H1 (cell line): Measurements from ENCODE around the gene GPM6B. TPM values are rescaled to one million over a fixed set of nuclear protein-coding genes. Genes with fewer than 3 reads are reported as not detected.

Experiments
- CTCF ChIA-PET: fragments of 300-600 bp; sonication (Branson Sonifier 250); formaldehyde crosslinking; loops from one replicate; lab custom pipeline; 2021; ENCODE audit not compliant: partially characterized antibody; lab: Charles Lee
- POLR2A ChIA-PET: fragments of 300-600 bp; sonication (Branson Sonifier 250); formaldehyde crosslinking; loops from one replicate; lab custom pipeline; 2021; ENCODE audit warnings: inconsistent platforms; ENCODE audit not compliant: partially characterized antibody; lab: Charles Lee
- DNase-seq, 2 experiments: peaks; one replicate each; pipeline versions ENCODE4 v3.0.0 to v3.0.0-alpha.2; 2010 to 2022; ENCODE audit warnings: low spot score in 2 of 2, low read depth in 1 of 2, mixed read lengths in 1 of 2
- FAIRE-seq: peaks from 2 replicates; lab custom pipeline; 2011; peaks lifted over from hg19 to GRCh38; lab: Jason Lieb, UNC
- H2AFZ ChIP-seq: 2 replicates; pipeline ENCODE4 v1.8.1; 2012; ENCODE audit warnings: low read length, inconsistent platforms
- H2AK5ac ChIP-seq: 2 replicates; pipeline ENCODE4 v1.6.1; 2013; ENCODE audit warnings: low read depth, low read length
- H2BK120ac ChIP-seq: replicated peaks from 2 replicates; pipeline ENCODE3; 2013; ENCODE audit warnings: low read depth, low read length, inconsistent platforms
- H2BK12ac ChIP-seq: 2 replicates; pipeline ENCODE4 v1.6.1; 2013; ENCODE audit warnings: low read depth, low read length
- H2BK15ac ChIP-seq: 2 replicates; pipeline ENCODE4 v1.6.1; 2013; ENCODE audit warnings: low read length
- H2BK20ac ChIP-seq: 2 replicates; pipeline ENCODE4 v1.6.1; 2013; ENCODE audit warnings: low read length
- H2BK5ac ChIP-seq: 2 replicates; pipeline ENCODE4 v1.6.1; 2013; ENCODE audit warnings: low read depth, low read length
- H3K14ac ChIP-seq: 2 replicates; pipeline ENCODE4 v1.6.1; 2013; ENCODE audit warnings: inconsistent platforms; ENCODE audit not compliant: insufficient read length
- H3K18ac ChIP-seq: 2 replicates; pipeline ENCODE4 v1.6.1; 2013; ENCODE audit warnings: low read length; ENCODE audit errors: extremely low read depth
- H3K23ac ChIP-seq: 2 replicates; pipeline ENCODE4 v1.6.1; 2013; ENCODE audit warnings: inconsistent platforms; ENCODE audit not compliant: insufficient read length
- H3K23me2 ChIP-seq: 2 replicates; pipeline ENCODE4 v1.6.1; 2013; ENCODE audit warnings: low read depth, low read length
- H3K27ac ChIP-seq: 2 replicates; pipeline ENCODE4 v1.6.1; 2011; ENCODE audit warnings: low read depth, low read length, inconsistent platforms
- H3K27me3 ChIP-seq, 4 experiments: replicated peaks in 1 of 4; 1 replicate in 1 of 4; 2 replicates in 3 of 4; pipeline versions ENCODE4 v1.6.1 to v1.8.1; 2011 to 2013; ENCODE audit warnings: low read length in 3 of 4, mild to moderate bottlenecking in 3 of 4, inconsistent platforms in 2 of 4, mixed read lengths in 2 of 4, moderate library complexity in 1 of 4; ENCODE audit not compliant: control insufficient read depth in 3 of 4, insufficient read depth in 3 of 4; ENCODE audit errors: extremely low read depth in 1 of 4
- H3K36me3 ChIP-seq, 4 experiments: 2 replicates each; pipeline versions ENCODE4 v1.6.1 to v1.8.1; 2011 to 2013; ENCODE audit warnings: mild to moderate bottlenecking in 4 of 4, low read length in 3 of 4, moderate library complexity in 2 of 4, control low read depth in 1 of 4, inconsistent platforms in 1 of 4; ENCODE audit not compliant: insufficient read depth in 4 of 4, control insufficient read depth in 2 of 4
- H3K4ac ChIP-seq: replicated peaks from 2 replicates; pipeline ENCODE3; 2013; ENCODE audit warnings: low read length, low read depth, mixed read lengths, inconsistent platforms; ENCODE audit not compliant: insufficient read length
- H3K4me1 ChIP-seq, 4 experiments: replicated peaks in 1 of 4; 1 replicate in 1 of 4; 2 replicates in 3 of 4; pipeline versions ENCODE4 v1.6.1 to v1.8.1; 2011 to 2013; ENCODE audit warnings: low read length in 3 of 4, inconsistent platforms in 2 of 4, mixed read lengths in 1 of 4; ENCODE audit not compliant: insufficient read depth in 4 of 4, control insufficient read depth in 3 of 4
- H3K4me2 ChIP-seq, 2 experiments: 2 replicates each; pipeline versions ENCODE4 v1.6.1 to v1.8.1; 2011 to 2013; ENCODE audit warnings: low read depth in 2 of 2, low read length in 2 of 2, control low read depth in 1 of 2, inconsistent platforms in 1 of 2, mild to moderate bottlenecking in 1 of 2; ENCODE audit not compliant: insufficient read depth in 1 of 2
- H3K4me3 ChIP-seq, 4 experiments: fragments of 200-600, 300-600 bp in 1 of 4; sonication (generic), shearing (Covaris generic), sonication (Bioruptor Twin) in 1 of 4; 2 replicates each; pipeline versions ENCODE4 v1.5.1 to v1.8.1; 2011 to 2016; ENCODE audit warnings: low read length in 4 of 4, low read depth in 3 of 4, control low read depth in 2 of 4, inconsistent platforms in 2 of 4, mild to moderate bottlenecking in 2 of 4, mixed read lengths in 1 of 4, moderate library complexity in 1 of 4; ENCODE audit not compliant: insufficient read depth in 2 of 4; ENCODE audit errors: extremely low read depth in 1 of 4
- H3K56ac ChIP-seq: replicated peaks from 2 replicates; pipeline ENCODE3; 2013; ENCODE audit warnings: low read depth, mild to moderate bottlenecking, mixed read lengths, low read length, inconsistent platforms; ENCODE audit not compliant: insufficient read length
- H3K79me1 ChIP-seq: 2 replicates; pipeline ENCODE4 v1.6.1; 2013; ENCODE audit warnings: low read depth, low read length, control low read depth
- H3K79me2 ChIP-seq, 2 experiments: 2 replicates each; pipeline versions ENCODE4 v1.6.1 to v1.8.1; 2012 to 2013; ENCODE audit warnings: low read length in 2 of 2, mild to moderate bottlenecking in 2 of 2, inconsistent platforms in 1 of 2; ENCODE audit not compliant: insufficient read depth in 2 of 2, control insufficient read depth in 1 of 2
- H3K9ac ChIP-seq, 4 experiments: replicated peaks in 1 of 4; 1 replicate in 1 of 4; 2 replicates in 3 of 4; pipeline versions ENCODE4 v1.6.1 to v1.8.1; 2011 to 2013; ENCODE audit warnings: low read depth in 3 of 4, low read length in 3 of 4, control low read depth in 2 of 4, mild to moderate bottlenecking in 2 of 4, moderate library complexity in 2 of 4, inconsistent platforms in 1 of 4; ENCODE audit errors: extremely low read depth in 1 of 4
- H3K9me3 ChIP-seq, 2 experiments: 2 replicates each; pipeline versions ENCODE4 v1.6.1 to v1.8.1; 2012 to 2013; ENCODE audit warnings: mild to moderate bottlenecking in 2 of 2, moderate library complexity in 2 of 2, control low read depth in 1 of 2, inconsistent platforms in 1 of 2, low read depth in 1 of 2, low read length in 1 of 2, mixed read lengths in 1 of 2; ENCODE audit not compliant: insufficient read depth in 2 of 2
- H4K20me1 ChIP-seq, 2 experiments: replicated peaks in 1 of 2; 2 replicates each; pipeline versions ENCODE3 to v1.8.1; 2011 to 2013; ENCODE audit warnings: inconsistent platforms in 2 of 2, low read length in 2 of 2, mild to moderate bottlenecking in 1 of 2; ENCODE audit not compliant: insufficient read depth in 2 of 2, control insufficient read depth in 1 of 2
- H4K5ac ChIP-seq: 2 replicates; pipeline ENCODE4 v1.6.1; 2013; ENCODE audit warnings: low read length, low read depth, mixed read lengths, inconsistent platforms; ENCODE audit not compliant: insufficient read length
- H4K8ac ChIP-seq: 2 replicates; pipeline ENCODE4 v1.8.0; 2013; ENCODE audit warnings: mild to moderate bottlenecking, moderate library complexity, low read length, inconsistent platforms; ENCODE audit not compliant: insufficient read depth; ENCODE audit errors: extremely low read depth
- H4K91ac ChIP-seq: replicated peaks from 2 replicates; pipeline ENCODE3; 2013; ENCODE audit warnings: low read length, mixed read lengths, inconsistent platforms; ENCODE audit not compliant: insufficient read length
- CBX5 ChIP-seq: fragments of 300-800, 300-1000 bp; sonication (generic); IDR thresholded peaks from 2 replicates; pipeline ENCODE4 v1.7.1; 2016; ENCODE audit warnings: antibody characterized with exemption, low read length, low read depth
- CHD2 ChIP-seq: IDR thresholded peaks from 2 replicates; pipeline ENCODE4 v1.6.1; 2012; ENCODE audit warnings: low read length, improper control_type of control experiment
- EP300 ChIP-seq, 2 experiments: IDR thresholded peaks; 1 replicate in 1 of 2; 2 replicates in 1 of 2; pipeline ENCODE4 v1.6.1; 2011 to 2012; ENCODE audit warnings: low read depth in 2 of 2, low read length in 2 of 2, mild to moderate bottlenecking in 2 of 2, borderline replicate concordance in 1 of 2, inconsistent platforms in 1 of 2, moderate library complexity in 1 of 2
- EZH2 ChIP-seq: fragments of 200-600 bp; sonication (generic); IDR thresholded peaks from 2 replicates; pipeline ENCODE4 v1.7.1; 2012; ENCODE audit warnings: low read depth, mild to moderate bottlenecking, moderate library complexity, low read length, inconsistent platforms; ENCODE audit not compliant: severe bottlenecking
- KDM1A ChIP-seq: fragments of 200-600, 300-600 bp; sonication (generic); IDR thresholded peaks from 2 replicates; pipeline ENCODE4 v1.7.1; 2016; ENCODE audit warnings: mild to moderate bottlenecking, low read length, borderline replicate concordance
- KDM4A ChIP-seq: IDR thresholded peaks from one replicate; pipeline ENCODE4 v1.7.1; 2012; ENCODE audit warnings: low read depth, mild to moderate bottlenecking, moderate library complexity, low read length, inconsistent platforms; ENCODE audit not compliant: severe bottlenecking
- RBBP5 ChIP-seq: IDR thresholded peaks from 2 replicates; pipeline ENCODE4 v1.7.1; 2012; ENCODE audit warnings: low read depth, mild to moderate bottlenecking, inconsistent platforms, low read length, moderate library complexity, borderline replicate concordance
- RNF2 ChIP-seq: fragments of 200-900, 300-1000 bp; sonication (generic); IDR thresholded peaks from 2 replicates; pipeline ENCODE4 v1.7.1; 2016; ENCODE audit warnings: borderline replicate concordance, low read depth, mild to moderate bottlenecking, antibody characterized with exemption, low read length; ENCODE audit not compliant: poor library complexity, severe bottlenecking; ENCODE audit errors: missing control alignments
- SP2 ChIP-seq: IDR thresholded peaks from 2 replicates; pipeline ENCODE4 v1.6.1; 2012; ENCODE audit warnings: mild to moderate bottlenecking, low read length, inconsistent platforms
- SUZ12 ChIP-seq: fragments of 200-600 bp; sonication (generic); IDR thresholded peaks from 2 replicates; pipeline ENCODE4 v1.6.1; 2012; ENCODE audit warnings: mild to moderate bottlenecking, inconsistent platforms, low read length, moderate library complexity, mixed read lengths
- TAF7 ChIP-seq: optimal IDR thresholded peaks from 2 replicates; pipeline ENCODE3; 2011; ENCODE audit warnings: low read depth, mild to moderate bottlenecking, inconsistent platforms, low read length, moderate library complexity, borderline replicate concordance
- USF2 ChIP-seq: IDR thresholded peaks from 2 replicates; pipeline ENCODE4 v1.6.1; 2011; ENCODE audit warnings: low read length, improper control_type of control experiment
- WGBS, 2 experiments: shearing (Covaris generic) in 1 of 2; methylation state at CpG; one replicate each; pipeline versions ENCODE4 v1.1.6 to v1.1.7; 2013 to 2015; ENCODE audit warnings: low lambda C conversion rate in 2 of 2, mixed read lengths in 2 of 2, inconsistent platforms in 1 of 2, low coverage in 1 of 2, missing lambda C conversion rate in 1 of 2; ENCODE audit not compliant: insufficient replicate concordance in 2 of 2, insufficient coverage in 1 of 2, insufficient read length in 1 of 2; ENCODE audit errors: extremely low coverage in 1 of 2, missing lambda C conversion rate in 1 of 2; 5-methylcytosine and 5-hydroxymethylcytosine counted together
- polyA plus RNA-seq, 7 experiments: library from polyadenylated mRNA; depleted of rRNA in 3 of 7; stranded (reverse) in 5 of 7; unstranded in 2 of 7; fragments of >200 nt in 5 of 7; fragments of 200-250 nt in 2 of 7; gene quantifications; 1 replicate in 5 of 7; 2 replicates in 1 of 7; 4 replicates in 1 of 7; pipeline versions ENCODE4 v1.2.1 to v1.2.3, GENCODE V29; 2011 to 2013; ENCODE audit warnings: missing spikeins in 2 of 7, mixed read lengths in 2 of 7
- total RNA-seq: library from RNA; stranded (reverse); fragmentation: NEBNext Ultra II Directional; extraction: Animal tissue kit (Norgen Biotek cat#: 25700); gene quantifications from 2 replicates; pipeline ENCODE4 v1.2.1, GENCODE V29; 2021

The GPM6B gene
- total and polyA plus RNA-seq, 2 of the 8 experiments (the other 6 are each of a cell fraction or from before 2014, with no cell fraction given), result 132 to 175 TPM

GRCh38 chrX:13775837-13776236 is 41.1 kb downstream of the GPM6B start:
- CTCF ChIA-PET, result interaction anchor here (0.7 to 1.4 kb wide), 6 partner anchors 9 to 256 kb away, joined by 3 read pairs; no protein-coding TSS in a partner anchor
- POLR2A ChIA-PET, result interaction anchor here (1.1 to 1.9 kb wide), 2 partner anchors 11 to 41 kb away, joined by 3 to 4 read pairs; partner anchors contain the start of genes OFD1 and TRAPPC2
- TF ChIP-seq CBX5 (no peak), SUZ12 (no peak), CHD2 (no peak), RBBP5 (no peak), EZH2 (no peak), USF2 (no peak), TAF7 (no peak), KDM1A (no peak), KDM4A (no peak), RNF2 (no peak), EP300 (IDR thresholded peaks at IDR 0.05; ENCODE audit: borderline replicate concordance in 1 of 2, low read depth in 2 of 2, low read length in 2 of 2) (no peak), SP2 (no peak)

More at GRCh38 chrX:13775837-13776236, 41.1 kb downstream of the GPM6B start:
- 89% methylated on average over 3 of the region's 3 CpGs; no CpG with 5 or more reads in 1 of the 2 experiments for WGBS, 2 experiments
- H3K4me3 ChIP-seq, result no peak overlapping the region
- H2BK12ac ChIP-seq, result no peak overlapping the region
- no peak overlapping the region for H3K56ac ChIP-seq
- no peaks in the 10 kb centered on the region for H3K9me3 ChIP-seq
- H4K91ac ChIP-seq, result no peak overlapping the region
- H4K5ac ChIP-seq, result no peak overlapping the region
- H2BK15ac ChIP-seq, result no peak overlapping the region
- no peaks in the 10 kb centered on the region for H3K79me2 ChIP-seq
- no peak overlapping the region for H2AFZ ChIP-seq
- no peak overlapping the region for H3K27ac ChIP-seq
- no peak overlapping the region for H3K4ac ChIP-seq
- no peak overlapping the region for H2BK120ac ChIP-seq
- H3K14ac ChIP-seq, result no peak overlapping the region
- no peak overlapping the region for H3K4me2 ChIP-seq
- no peak overlapping the region for H3K18ac ChIP-seq
- no peak overlapping the region for H2AK5ac ChIP-seq
- H3K36me3 ChIP-seq, result peaks cover 2 to 57% (median 23%) of the 10 kb centered on the region in 4 experiments; a peak in 7 of 8 replicates
- H3K4me1 ChIP-seq, result no peaks in the 10 kb centered on the region; a peak in 1 of 7 replicates
- H3K23ac ChIP-seq, result no peak overlapping the region
- no peak overlapping the region for H4K8ac ChIP-seq
- H2BK20ac ChIP-seq, result no peak overlapping the region
- no peaks in the 10 kb centered on the region for H4K20me1 ChIP-seq
- DNase-seq (no peak), FAIRE-seq (no peak)
- no peaks in the 10 kb centered on the region for H3K79me1 ChIP-seq
- H3K27me3 ChIP-seq, result no peaks in the 10 kb centered on the region
- no peak overlapping the region for H3K9ac ChIP-seq
- H2BK5ac ChIP-seq, result no peak overlapping the region
- no peaks in the 10 kb centered on the region for H3K23me2 ChIP-seq
